HG02610 (cell line): ENCODE results near the gene GOLGA6L6.
"Not testable (repeated sequence)": the region's sequence is repeated elsewhere in the genome, so short reads cannot be mapped to it uniquely, and the experiment has no call there.

Experiments used
- ATAC-seq: cut with Tn5 transposase; IDR thresholded peaks from one replicate; pipeline ENCODE4 v1.9.1; 2021; ENCODE audit warnings: mild to moderate bottlenecking, moderate library complexity; ENCODE audit not compliant: unreplicated experiment

GOLGA6L6 gene, protein sequence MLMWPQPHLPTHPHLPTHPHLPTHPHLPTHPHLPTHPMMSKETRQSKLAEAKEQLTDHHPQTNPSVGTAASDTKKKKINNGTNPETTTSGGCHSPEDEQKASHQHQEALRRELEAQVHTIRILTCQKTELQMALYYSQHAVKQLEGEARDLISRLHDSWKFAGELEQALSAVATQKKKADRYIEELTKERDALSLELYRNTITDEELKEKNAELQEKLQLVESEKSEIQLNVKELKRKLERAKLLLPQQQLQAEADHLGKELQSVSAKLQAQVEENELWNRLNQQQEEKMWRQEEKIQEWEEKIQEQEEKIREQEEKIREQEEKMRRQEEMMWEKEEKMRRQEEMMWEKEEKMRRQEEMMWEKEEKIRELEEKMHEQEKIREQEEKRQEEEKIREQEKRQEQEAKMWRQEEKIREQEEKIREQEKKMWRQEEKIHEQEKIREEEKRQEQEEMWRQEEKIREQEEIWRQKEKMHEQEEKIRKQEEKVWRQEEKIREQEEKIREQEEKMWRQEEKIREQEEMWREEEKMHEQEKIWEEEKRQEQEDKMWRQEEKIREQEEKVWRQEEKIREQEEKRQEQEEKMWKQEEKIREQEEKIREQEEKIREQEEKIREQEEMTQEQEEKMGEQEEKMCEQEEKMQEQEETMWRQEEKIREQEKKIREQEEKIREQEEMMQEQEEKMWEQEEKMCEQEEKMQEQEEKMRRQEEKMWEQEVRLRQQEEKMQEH

GRCh38 chr15:20541700-20542099, at the start of gene GOLGA6L6:
Gene GOLGA6L6, minus strand, starts transcription at chr15:20541800. Its CDS starts 91 bp downstream, at chr15:20541709.
- ATAC-seq, result not testable (repeated sequence)

GRCh38 chr15:20590069-20590468, 48.5 kb upstream of the GOLGA6L6 start:
- ATAC-seq, result not testable (repeated sequence)

GRCh38 chr15:20586821-20587220, 45.2 kb upstream of the GOLGA6L6 start:
- ATAC-seq, result not testable (repeated sequence)

- ATAC-seq, result not testable (repeated sequence)
These were observed 41.1 kb upstream of the GOLGA6L6 start for GRCh38 chr15:20582726-20583115.

- ATAC-seq, result not testable (repeated sequence)
These were observed 40.6 kb upstream of the GOLGA6L6 start for GRCh38 chr15:20582109-20582725.

GRCh38 chr15:20581261-20582108, 39.9 kb upstream of the GOLGA6L6 start:
- not testable (repeated sequence) for ATAC-seq

GRCh38 chr15:20579662-20580061, 38.1 kb upstream of the GOLGA6L6 start:
- not testable (repeated sequence) for ATAC-seq

DNA sequence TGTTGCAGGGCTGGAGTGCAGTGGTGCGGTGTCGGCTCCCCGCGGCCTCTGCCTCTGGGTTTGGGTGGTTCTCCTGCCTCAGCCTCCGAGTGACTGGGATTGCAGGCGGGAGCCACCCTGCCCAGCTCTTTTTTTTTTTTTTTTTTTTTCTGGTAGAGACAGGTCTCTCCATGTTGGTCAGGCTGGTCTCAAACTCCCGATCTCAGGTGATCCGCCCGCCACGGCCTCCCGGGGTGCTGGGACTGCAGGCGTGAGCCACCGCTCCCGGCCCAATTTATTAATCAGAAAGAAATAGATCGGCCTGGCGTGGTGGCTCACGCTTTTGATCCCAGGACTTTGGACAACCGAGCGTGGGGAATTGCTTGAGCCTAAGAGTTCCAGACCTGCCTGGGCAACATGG, 9.7 kb upstream of the GOLGA6L6 start:
- not testable (repeated sequence) for ATAC-seq

DNA sequence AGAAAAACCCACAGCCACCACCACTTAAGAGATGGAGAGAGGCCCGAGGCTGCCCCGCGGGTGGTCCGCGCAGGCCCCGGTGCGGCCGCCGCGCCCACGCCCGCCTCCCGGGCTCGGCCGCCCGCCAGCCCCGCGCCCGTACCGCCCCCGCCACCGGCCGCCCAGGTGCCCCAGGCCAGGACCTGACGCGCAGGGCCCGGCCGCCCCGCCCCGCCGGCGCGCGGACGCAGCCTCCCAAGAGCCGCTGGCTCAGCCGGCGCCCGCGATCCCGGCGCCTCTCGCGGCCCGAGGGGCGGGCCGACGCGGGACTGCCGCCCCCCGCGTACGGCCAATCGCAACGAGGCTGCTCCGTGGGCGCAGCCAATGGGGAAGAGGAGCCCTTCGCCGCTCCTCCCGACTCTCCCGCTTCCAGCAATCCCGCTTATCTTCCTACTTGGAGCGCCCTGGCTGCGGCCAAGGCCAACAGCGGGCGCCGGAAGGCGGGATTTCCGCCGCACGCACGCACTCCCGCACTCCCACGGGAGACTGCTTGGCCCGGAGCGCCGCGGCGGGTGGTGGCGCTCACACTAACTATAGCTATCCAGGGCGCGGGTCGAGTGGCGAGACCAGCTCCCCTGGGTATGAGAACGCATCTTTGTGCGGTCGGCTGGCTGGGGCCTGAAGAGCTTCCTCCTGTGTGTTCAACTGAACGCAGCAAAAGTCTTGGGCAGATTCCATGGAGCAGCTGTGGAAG, 35.5 kb downstream of the GOLGA6L6 start:
- ATAC-seq, result not testable (repeated sequence)

DNA sequence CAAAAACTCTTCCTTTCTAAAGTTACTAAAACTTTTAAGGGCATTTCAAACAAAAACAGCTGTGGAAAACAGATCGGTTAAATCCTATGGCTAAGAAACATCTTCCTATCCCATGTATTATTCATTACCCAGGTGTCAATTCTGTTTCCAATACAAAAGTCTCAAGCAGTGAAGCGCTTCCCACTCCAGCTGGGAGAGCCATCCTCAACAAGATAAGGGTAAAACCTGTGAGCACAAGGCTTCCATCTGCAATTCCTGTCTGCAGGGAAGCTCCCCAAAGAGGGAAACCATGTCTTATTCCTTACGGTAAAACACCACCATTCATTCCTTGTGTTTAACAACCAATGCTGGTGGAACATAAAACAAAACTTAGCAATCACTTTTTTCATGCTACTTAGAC, 38.8 kb downstream of the GOLGA6L6 start:
- not testable (repeated sequence) for ATAC-seq

DNA sequence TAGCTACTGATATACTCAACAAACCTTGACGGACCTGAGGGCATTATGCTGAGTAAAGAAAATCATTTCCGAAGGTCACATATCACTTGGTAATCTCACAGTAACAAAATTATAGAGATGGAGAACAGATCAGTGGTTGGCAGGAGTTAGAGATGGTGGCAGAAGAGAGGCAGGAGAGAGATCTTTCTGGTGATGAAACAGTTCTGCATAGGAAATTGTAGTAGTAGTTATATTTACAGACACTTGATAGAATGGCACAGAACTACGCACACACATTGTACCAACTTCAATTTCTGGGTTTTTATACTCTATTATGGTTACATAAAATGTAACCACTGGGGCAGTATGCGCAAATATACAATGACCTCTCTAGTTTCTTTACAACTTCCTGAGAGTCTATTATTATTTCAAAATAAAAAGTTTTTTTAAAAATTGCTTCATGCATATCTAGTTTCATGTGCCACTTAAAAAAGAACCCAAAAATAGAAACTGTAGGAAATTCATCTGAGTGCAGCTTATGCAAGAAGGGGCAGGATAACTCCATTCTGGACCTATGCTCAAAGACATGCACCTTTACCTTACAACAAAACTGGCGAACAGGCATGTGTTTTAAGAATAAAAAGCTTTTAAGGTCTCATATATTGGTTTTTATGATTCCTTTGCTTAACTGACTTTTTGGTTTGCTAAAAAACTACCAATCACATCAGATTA, 39.9 kb downstream of the GOLGA6L6 start:
- not testable (repeated sequence) for ATAC-seq

GRCh38 chr15:20497781-20498180, 43.8 kb downstream of the GOLGA6L6 start:
- ATAC-seq, result not testable (repeated sequence)

- ATAC-seq, result not testable (repeated sequence)
These were observed 48.6 kb downstream of the GOLGA6L6 start for GRCh38 chr15:20493035-20493434.

DNA sequence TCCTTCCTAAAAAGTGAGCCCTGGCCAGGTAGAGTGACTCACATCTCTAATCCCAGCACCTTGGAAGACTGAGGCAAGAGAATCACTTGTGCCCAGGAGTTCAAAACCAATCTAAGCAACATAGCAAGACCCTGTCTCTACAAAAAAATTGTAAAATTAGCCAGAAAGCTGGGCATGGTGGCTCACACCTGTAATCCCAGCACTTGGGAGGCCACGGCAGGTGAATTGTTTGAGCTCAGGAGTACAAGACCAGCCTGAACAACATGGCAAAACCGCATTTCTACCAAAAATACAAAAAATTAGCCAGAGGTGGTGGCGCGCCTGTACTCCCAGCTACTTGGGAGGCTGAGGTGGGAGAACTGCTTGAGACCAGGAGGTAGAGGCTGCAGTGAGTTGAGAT, 49.0 kb downstream of the GOLGA6L6 start:
- not testable (repeated sequence) for ATAC-seq

DNA sequence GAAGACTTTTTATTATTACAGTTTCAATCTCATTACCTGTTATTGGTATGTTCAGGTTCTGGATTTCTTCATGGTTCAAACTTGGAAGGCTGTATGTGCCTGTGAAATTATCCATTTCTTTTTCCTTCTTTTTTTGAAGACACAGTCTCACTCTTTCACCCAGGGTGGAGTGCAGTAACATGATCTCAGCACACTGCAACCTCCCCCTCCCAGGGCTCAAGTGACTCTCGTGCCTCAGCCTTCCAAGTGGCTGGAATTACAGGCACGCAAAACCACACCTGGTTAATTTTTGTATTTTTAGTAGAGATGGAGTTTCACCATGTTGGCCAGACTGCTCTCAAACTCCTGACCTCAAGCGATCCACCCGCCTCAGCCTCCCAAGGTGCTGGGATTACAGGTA, 52.3 kb downstream of the GOLGA6L6 start:
- ATAC-seq, result not testable (repeated sequence)
